NCI-H2029 treated with DMSO at 0.1 percent for 48 hours (cell line): ENCODE measurements around the gene NTN4.
"Not testable (repeated sequence)": the region's sequence is repeated elsewhere in the genome, so short reads cannot be mapped to it uniquely, and the experiment has no call there.

Experiments used
- DNase-seq: peaks from one replicate; lab custom pipeline; 2025; lab: John Stamatoyannopoulos, UW

The NTN4 gene

DNA sequence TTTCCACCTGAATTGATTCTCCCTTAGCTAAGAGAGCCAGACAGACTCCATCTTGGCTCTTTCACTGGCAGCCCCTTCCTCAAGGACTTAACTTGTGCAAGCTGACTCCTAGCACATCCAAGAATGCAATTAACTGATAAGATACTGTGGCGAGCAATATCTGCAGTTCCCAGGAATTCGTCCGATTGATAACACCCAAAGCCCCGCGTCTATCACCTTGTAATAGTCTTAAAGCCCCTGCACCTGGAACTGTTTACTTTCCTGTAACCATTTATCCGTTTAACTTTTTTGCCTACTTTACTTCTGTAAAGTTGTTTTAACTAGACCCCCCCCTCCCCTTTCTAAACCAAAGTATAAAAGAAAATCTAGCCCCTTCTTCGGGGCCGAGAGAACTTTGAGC, 44.5 kb downstream of the NTN4 start:
- DNase-seq: not testable (repeated sequence)

DNA sequence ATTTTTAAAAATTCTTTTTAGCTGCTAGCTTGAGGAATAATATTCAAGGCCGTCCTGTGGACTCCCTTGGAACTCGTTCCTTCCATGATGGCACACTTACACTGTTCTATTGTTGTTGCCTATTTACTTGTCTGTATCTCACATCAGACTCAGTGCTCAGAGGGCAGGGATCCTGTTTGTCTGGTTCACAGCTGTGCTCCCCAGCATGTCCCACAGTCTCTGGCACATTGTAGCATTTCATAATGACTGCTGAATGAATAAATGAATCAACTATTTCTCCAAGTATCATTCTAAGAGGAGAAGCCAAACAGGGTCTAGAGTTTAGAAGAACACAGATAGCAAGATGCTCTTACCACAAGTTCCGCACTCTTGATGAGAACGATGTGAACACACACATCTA, 48.0 kb downstream of the NTN4 start:
- no peak for DNase-seq

- DNase-seq: no peak
These were observed 48.9 kb downstream of the NTN4 start for GRCh38 chr12:95741635-95742034.

DNA sequence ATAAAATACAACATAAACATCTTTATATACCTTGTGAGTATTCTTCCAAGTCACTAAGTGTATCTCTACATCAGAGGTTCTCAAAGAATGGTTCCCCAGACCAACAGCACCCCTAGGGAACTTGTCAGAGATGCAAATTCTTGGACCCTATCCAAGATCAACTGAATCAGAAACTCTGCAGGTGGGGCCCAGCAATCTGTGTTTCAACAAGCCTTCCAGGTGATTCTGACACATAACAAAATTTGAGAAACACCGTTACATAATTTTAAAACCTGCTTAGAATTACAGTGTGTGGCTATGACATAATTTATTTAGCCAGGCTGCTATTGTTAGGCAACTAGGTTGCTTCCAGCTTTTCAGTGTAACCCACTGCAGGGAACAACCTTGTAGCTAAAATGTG, 49.8 kb downstream of the NTN4 start:
- no peak for DNase-seq

DNA sequence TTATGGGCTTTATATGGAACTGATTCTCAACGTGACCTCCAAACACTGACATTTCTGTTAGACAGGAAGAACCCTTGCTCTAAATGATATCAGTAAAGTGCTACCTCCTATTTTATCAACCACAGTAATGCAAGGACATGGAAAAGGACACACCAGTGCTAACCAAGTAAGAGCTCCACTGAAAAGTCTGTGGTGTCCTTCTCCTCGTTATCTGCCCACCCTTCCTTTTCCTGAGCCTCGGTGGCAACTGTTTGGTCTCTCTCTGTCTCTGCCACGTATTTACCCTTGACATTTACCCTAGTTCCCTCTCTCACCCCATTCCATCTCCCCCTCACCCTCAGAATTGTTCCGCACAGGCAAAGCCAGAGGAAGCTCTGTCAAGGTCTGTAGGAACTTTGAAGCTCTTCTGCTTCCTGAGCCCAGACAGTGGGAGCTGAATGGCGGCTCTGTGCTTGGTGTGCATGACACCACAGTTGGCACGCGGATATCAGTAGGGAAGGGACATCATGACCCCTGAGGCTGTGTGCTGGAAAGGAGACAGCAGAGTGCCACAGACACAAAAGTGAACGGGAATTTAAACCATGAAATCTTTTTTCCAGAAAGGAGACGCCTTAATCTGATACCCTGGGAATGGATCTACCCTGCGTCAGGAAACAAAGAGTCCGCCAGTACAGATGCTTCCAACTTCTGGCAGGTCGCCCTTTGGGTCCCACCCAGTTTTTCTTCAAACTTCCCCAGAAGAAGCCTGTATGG, 50.8 kb downstream of the NTN4 start:
- no peak for DNase-seq

DNA sequence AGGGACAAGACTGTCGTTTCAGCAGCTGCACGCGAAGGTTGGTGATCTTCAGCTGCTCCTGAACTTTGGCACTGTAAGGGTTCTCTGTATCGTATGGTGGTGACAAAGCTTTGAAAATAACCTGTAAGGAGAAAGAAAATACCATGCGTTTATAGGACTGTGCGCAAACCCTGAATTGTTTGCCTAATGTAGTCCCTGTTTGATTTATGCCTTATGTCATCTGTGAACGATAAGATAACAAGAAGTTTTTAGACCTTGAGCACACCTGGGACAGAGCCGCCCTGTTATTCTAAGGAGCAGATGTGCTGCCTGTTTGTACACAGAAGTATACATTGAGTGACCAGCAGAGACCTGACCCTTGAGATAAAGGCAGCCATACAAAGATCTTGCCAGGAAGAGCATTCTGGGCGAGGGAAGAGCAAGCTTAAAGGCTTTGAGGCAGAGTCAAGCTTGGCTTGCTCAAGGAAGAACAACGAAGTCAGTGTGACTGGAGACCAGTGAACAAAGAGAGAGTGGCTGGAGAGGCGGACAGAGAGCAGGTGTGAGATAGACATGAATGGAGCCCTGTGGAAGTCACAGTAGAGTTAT, 52.4 kb downstream of the NTN4 start:
- no peak for DNase-seq

DNA sequence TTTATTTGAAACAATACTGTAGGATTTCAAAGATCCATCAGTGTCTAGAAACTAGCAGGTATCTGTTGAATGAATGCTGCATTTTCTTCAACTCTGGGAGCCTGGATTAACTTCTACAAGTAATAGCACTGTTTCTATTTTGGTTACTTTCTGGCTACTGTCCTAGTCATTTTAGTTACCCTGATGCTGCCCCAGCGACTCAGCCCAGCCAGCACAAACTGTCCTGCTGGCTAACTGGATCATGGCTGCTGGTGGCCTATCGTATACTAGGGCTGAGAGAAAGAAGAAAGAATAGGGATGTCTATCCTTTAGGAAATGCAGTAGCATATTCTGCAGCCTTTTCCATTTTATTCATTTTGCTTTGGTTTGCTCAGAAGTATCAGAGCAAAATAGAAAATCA, 53.9 kb downstream of the NTN4 start:
- no peak for DNase-seq

- DNase-seq: not testable (repeated sequence)
These were observed 54.8 kb downstream of the NTN4 start for GRCh38 chr12:95735728-95736127.

DNA sequence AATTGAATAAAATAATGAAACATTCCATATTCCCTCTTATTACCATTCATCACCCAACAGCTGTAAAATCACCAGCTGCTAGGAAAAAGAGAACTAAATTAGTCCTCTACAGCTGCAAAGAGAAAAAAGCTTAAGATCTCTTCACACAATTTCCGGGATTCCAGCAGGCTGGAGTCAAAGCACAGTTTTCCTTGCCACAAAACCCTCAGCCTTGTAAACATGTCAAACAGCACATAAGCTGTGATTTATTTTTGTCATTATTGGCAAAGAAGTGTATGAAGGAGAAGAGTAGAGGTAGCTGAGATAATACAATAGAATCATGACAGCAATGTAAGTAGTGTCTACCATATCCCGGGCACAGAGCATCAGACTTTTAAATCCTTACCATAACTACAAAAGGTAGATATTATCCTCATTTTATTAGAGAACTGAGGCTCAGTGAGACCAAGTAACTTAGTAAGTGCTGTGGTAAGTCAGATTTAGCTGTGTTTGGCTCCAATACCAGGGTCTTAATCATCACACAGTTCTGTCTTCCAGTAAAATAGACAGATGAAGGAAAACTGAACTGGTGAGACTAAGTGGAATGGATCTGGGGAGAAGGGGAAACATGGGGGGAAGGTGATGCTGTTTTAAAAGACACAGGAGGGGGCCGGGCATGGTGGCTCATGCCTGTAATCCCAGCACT, 57.3 kb downstream of the NTN4 start:
- DNase-seq: no peak

GRCh38 chr12:95731519-95731958, 59.0 kb downstream of the NTN4 start:
- no peak for DNase-seq

DNA sequence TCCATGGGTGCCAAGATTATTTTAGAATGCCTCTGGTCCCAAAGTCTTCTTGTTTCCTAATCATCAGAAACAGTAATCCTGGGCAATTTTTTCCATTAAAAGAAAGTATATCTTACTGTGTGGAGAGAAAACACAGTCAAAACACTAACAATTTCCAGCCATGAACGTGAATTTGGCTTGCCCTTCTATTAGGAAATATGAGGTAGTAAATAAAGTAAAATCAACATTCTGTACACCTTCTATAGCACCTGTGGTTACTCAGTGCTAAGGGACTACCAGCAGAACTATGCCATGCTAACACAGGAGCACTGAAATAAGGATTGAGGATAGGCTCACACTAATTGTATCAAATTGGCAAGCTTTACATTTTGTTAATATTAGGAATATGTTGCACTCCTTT, 60.1 kb downstream of the NTN4 start:
- no peak for DNase-seq

GRCh38 chr12:95726903-95727302, 63.7 kb downstream of the NTN4 start:
- no peak for DNase-seq

DNA sequence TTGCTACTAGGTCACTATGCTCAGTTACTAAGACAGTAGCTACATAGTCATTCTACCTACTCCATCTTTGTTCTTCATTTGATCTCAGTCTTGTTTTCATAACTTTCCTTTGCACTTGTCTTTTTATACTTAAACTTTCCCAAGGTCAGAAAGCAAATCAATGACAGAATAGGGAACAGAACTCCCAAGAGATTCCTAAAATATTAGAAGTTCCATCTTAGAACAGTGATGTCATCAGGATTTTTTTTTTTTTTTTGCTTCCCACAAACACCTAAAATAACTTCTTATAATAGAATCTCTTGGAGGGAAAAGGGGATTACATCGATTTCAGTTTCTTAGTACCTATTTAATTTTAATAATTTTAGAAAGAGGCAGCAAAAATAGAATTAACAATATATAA, 65.8 kb downstream of the NTN4 start:
- DNase-seq: no peak

GRCh38 chr12:95723693-95724384, 66.7 kb downstream of the NTN4 start:
- no peak for DNase-seq

GRCh38 chr12:95721320-95721719, 69.2 kb downstream of the NTN4 start:
- no peak for DNase-seq

GRCh38 chr12:95720146-95720545, 70.4 kb downstream of the NTN4 start:
- DNase-seq: no peak

GRCh38 chr12:95718772-95719171, 71.8 kb downstream of the NTN4 start:
- DNase-seq: no peak

DNA sequence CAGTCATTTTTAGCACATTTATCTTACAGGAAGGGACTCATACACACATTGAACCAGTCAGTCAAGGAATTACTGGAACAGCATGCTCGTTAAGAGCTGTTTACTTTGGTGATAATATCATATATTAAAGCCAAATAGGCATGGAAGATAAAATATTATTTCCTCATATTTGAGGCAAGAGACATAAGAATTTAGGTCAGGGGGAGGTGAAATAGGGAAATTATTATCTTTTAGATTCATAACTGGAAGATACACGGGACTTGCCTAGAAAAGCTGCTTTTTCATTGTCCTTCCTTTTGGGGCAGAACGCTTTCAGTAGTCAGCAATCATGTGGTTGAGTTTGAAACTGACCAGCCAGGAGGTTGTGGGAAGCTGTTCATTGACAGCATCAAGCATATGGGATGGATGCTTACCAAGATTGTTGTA, 72.5 kb downstream of the NTN4 start:
- DNase-seq: no peak

- no peak for DNase-seq
These were observed 73.1 kb downstream of the NTN4 start for GRCh38 chr12:95717316-95717928.

- no peak for DNase-seq
These were observed 75.4 kb downstream of the NTN4 start for GRCh38 chr12:95715177-95715576.

- no peak for DNase-seq
These were observed 78.3 kb downstream of the NTN4 start for GRCh38 chr12:95712269-95712668.

- no peak for DNase-seq
These were observed 80.2 kb downstream of the NTN4 start for GRCh38 chr12:95710386-95710785.
